HUDEP-2 (cell line): Measurements from ENCODE around the gene IQCE.
"Not testable (repeated sequence)": the region's sequence is repeated elsewhere in the genome, so short reads cannot be mapped to it uniquely, and the experiment has no call there.

Experiments used
- DNase-seq, 76 experiments: peaks; one replicate each; lab custom pipeline; 2025; ENCODE audit not compliant: unreplicated experiment in 76 of 76; lab: John Stamatoyannopoulos, UW

Gene IQCE

GRCh38 chr7:2596464-2597272 lies 37.9 kb downstream of the IQCE start:
- no peak for DNase-seq

GRCh38 chr7:2597273-2597640 lies 38.5 kb downstream of the IQCE start:
- DNase-seq: no peak

GRCh38 chr7:2598154-2598823 lies 39.5 kb downstream of the IQCE start:
- no peak for DNase-seq

- DNase-seq: no peak
Observed at GRCh38 chr7:2601065-2601464, 42.3 kb downstream of the IQCE start.

- no peak for DNase-seq
Observed at GRCh38 chr7:2601907-2602306, 43.1 kb downstream of the IQCE start.

- peak in 1 of 76 experiments; percentile 9 for DNase-seq
Observed at GRCh38 chr7:2602406-2603043, 43.7 kb downstream of the IQCE start.

GRCh38 chr7:2603044-2603965 lies 44.5 kb downstream of the IQCE start:
- DNase-seq: no peak

GRCh38 chr7:2604608-2605174 lies 45.9 kb downstream of the IQCE start:
- no peak for DNase-seq

GRCh38 chr7:2605608-2606538 lies 47.1 kb downstream of the IQCE start:
- no peak for DNase-seq

GRCh38 chr7:2606539-2606936 lies 47.8 kb downstream of the IQCE start:
- DNase-seq: no peak

GRCh38 chr7:2607122-2607922 lies 48.5 kb downstream of the IQCE start:
- DNase-seq: no peak

GRCh38 chr7:2607923-2608904 lies 49.4 kb downstream of the IQCE start:
- no peak for DNase-seq

GRCh38 chr7:2608921-2609411 lies 50.2 kb downstream of the IQCE start:
- DNase-seq: peak in 2 of 76 experiments; percentile 2 to 30

- not testable (repeated sequence) for DNase-seq
Observed at GRCh38 chr7:2609646-2610045, 50.9 kb downstream of the IQCE start.

GRCh38 chr7:2610466-2610865 lies 51.7 kb downstream of the IQCE start:
- DNase-seq: no peak

- no peak for DNase-seq
Observed at GRCh38 chr7:2610898-2611297, 52.1 kb downstream of the IQCE start.

GRCh38 chr7:2611401-2611800 lies 52.6 kb downstream of the IQCE start:
- DNase-seq: no peak
